Measurements from ENCODE around the gene BYSL.

- no peak for TF ChIP-seq CTCF (conservative IDR thresholded peaks at IDR 0.05; ENCODE audit: low read depth, low read length)
- TF ChIP-seq EZH2 (IDR thresholded peaks at IDR 0.05; ENCODE audit: low read length, unreplicated experiment), result no peak
- TF ChIP-seq EZH2phosphoT487 (IDR thresholded peaks at IDR 0.05; ENCODE audit: borderline replicate concordance, low read length), result no peak
These were observed 44.3 kb downstream of the BYSL start for GRCh38 chr6:41965429-41966213.

All from PC-3 (cell line).